ENCODE data around the gene ASAH2B. TPM values are rescaled to one million over a fixed set of nuclear protein-coding genes. Genes with fewer than 3 reads are reported as not detected.

ASAH2B gene
- total RNA-seq, 2 experiments from 2014 or later, result 2.8 to 3.8 TPM

DNA sequence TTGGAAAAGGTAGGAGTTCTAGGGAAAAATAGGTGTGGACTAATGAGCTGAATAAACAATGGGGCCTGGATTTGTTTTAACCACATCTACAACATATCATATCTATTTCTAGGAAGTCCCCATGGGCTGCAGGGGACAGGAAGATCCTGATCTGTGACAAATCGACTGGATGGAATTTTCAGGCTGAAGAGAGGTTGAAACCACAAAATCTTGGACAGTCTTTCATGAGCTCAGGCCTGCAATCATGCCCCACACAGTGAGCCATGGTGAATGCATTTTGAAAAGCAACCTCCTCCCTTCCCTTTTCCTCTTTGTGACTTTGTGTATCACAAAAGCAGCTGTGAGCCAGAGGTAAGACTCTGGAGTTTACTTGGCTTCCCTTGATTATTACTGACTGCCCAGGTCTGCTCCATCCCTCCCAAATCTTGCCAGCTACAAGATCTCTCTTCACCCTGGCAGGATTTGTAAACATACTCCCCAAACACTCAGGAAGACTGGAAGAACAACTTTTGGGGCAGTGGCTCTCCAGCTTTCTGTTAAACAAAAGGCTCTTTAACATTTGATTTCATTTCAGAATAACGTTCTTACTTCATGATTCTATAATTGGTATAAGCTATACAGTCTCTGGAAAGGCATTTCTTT is 66.4 kb downstream of the ASAH2B start:
- no peak overlapping the region for H3K4me3 Mint-ChIP-seq
- TF ChIP-seq, protein P1, sequence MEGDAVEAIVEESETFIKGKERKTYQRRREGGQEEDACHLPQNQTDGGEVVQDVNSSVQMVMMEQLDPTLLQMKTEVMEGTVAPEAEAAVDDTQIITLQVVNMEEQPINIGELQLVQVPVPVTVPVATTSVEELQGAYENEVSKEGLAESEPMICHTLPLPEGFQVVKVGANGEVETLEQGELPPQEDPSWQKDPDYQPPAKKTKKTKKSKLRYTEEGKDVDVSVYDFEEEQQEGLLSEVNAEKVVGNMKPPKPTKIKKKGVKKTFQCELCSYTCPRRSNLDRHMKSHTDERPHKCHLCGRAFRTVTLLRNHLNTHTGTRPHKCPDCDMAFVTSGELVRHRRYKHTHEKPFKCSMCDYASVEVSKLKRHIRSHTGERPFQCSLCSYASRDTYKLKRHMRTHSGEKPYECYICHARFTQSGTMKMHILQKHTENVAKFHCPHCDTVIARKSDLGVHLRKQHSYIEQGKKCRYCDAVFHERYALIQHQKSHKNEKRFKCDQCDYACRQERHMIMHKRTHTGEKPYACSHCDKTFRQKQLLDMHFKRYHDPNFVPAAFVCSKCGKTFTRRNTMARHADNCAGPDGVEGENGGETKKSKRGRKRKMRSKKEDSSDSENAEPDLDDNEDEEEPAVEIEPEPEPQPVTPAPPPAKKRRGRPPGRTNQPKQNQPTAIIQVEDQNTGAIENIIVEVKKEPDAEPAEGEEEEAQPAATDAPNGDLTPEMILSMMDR (IDR thresholded peaks at IDR 0.05), result no peak
- no peaks in the 10 kb centered on the region for H3K9me3 Mint-ChIP-seq
- no peaks in the 10 kb centered on the region for H3K4me1 Mint-ChIP-seq (ENCODE audit: low read depth)
- ATAC-seq (no peak), DNase-seq (no peak)
- H3K27ac Mint-ChIP-seq, result no peak overlapping the region
- ChIA-PET CTCF (interaction anchor here (1.1 kb wide), 1 partner anchor 38 kb away, joined by 3 read pairs; no protein-coding TSS in a partner anchor), POLR2A (no interaction called here)
- intact Hi-C loops (cut with micrococcal nuclease), result no loop called here
- peaks cover 3% of the 10 kb centered on the region for H3K27me3 Mint-ChIP-seq
- no peaks in the 10 kb centered on the region for H3K36me3 Mint-ChIP-seq (ENCODE audit: low read depth)

DNA sequence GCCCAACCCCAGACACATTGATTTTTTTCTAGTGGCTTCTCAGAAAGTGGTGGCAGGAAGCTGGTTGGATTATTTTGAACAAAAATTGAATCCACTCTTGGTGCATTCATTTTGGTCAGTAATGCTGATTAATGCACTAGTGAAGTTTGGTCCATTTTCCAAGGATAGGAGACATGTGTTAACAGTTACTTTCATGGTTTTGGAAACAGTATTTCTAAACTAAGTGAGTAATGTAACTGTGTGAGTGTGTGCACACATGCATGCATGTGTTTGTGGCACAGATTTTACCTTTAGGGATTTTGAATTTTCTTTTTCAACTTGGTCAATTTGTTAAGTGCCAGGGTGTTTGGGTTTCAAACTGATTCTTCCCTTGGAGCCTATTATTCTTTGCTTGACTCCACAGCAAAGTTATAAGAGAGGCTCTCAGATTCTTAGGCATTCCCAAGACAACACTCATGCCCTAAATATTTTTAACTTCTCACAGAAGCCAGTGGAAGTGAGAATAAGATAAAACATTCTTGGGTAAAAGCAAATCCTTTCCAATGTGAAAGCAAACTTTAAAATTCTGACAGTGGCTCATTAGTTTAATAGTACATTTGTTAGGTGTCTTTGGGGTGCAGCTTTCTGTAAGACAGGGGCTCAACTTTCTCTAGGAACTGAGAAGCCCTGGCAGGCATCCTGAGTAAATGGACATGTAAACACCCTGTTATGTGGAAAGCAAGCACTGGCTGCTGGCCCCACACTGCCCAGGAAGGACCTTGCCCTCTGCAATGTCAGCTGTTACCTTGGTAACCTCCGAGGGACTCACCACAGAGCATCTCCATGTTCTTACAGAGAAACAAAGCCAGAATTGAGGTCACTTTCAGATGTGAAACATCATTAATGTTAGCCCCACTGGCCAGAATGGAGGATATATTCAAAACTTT is 68.4 kb downstream of the ASAH2B start:
- H3K4me1 Mint-ChIP-seq (ENCODE audit: low read depth), result no peaks in the 10 kb centered on the region
- DNase-seq (no peak), ATAC-seq (no peak)
- TF ChIP-seq, protein P1 (IDR thresholded peaks at IDR 0.05), result no peak
- H3K9me3 Mint-ChIP-seq, result no peaks in the 10 kb centered on the region
- ChIA-PET POLR2A (no interaction called here), CTCF (no interaction called here)
- no peak overlapping the region for H3K4me3 Mint-ChIP-seq
- intact Hi-C loops (cut with micrococcal nuclease), result no loop called here
- no peak overlapping the region for H3K27ac Mint-ChIP-seq
- H3K27me3 Mint-ChIP-seq, result peaks cover 3% of the 10 kb centered on the region
- H3K36me3 Mint-ChIP-seq (ENCODE audit: low read depth), result no peaks in the 10 kb centered on the region

Other genes starting within 250 kb of the ASAH2B start
- gene SGMS1, start 116.0 kb upstream of the ASAH2B start, total RNA-seq, result 10 to 100 TPM in 1 of 2 experiments, 1 to 10 TPM in 1; 9.0 to 10.6 TPM
- gene A1CF, start 145.7 kb downstream of the ASAH2B start, total RNA-seq, result not detected